Measurements from ENCODE around the gene NCAPD3.

- TF ChIP-seq ARNTL (CRISPR knock-in tag; IDR thresholded peaks at IDR 0.05; ENCODE audit: borderline replicate concordance, low read depth) (no peak), ISL1 (CRISPR knock-in tag; IDR thresholded peaks at IDR 0.05) (no peak), TSHZ2 (CRISPR knock-in tag; IDR thresholded peaks at IDR 0.05) (no peak), POU6F1 (CRISPR knock-in tag; IDR thresholded peaks at IDR 0.05; ENCODE audit: borderline replicate concordance, low read depth) (no peak)
These were observed 27.0 kb downstream of the NCAPD3 start for GRCh38 chr11:134196756-134197155.
